ENCODE results near the gene FAM118A.

DNA sequence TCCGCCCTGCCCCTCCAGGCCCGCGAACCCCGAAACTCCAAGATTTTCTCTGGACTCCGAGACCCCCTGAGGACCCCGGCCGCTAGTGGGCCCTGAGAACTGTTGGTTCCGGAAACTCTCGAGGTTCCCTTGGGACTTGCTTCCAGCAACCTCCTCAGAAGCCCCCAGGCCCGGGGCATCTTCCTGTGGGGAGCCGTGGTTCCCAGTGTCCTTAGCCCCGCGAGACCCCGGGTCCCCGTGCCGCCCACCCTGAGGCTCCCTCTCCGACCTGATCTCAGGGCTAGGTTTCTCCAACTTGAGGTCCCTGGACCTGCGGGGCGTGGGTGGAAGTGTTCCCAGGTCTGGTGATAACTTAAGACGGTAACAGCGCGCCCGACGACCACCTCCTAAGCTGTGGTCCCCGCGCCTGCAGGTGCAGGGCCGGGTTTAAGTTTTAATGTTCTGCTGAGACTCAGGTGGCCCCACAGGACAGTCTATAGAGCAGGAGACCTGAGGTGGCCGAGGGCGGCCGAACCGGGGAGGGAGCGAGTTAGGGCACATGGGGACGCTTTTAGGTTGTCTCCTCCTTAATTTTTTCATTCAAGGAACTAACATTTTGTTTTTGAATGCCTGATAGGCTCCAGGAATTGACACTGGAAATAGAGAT, 720 bp downstream of the FAM118A start:
- TF ChIP-seq, protein P1, sequence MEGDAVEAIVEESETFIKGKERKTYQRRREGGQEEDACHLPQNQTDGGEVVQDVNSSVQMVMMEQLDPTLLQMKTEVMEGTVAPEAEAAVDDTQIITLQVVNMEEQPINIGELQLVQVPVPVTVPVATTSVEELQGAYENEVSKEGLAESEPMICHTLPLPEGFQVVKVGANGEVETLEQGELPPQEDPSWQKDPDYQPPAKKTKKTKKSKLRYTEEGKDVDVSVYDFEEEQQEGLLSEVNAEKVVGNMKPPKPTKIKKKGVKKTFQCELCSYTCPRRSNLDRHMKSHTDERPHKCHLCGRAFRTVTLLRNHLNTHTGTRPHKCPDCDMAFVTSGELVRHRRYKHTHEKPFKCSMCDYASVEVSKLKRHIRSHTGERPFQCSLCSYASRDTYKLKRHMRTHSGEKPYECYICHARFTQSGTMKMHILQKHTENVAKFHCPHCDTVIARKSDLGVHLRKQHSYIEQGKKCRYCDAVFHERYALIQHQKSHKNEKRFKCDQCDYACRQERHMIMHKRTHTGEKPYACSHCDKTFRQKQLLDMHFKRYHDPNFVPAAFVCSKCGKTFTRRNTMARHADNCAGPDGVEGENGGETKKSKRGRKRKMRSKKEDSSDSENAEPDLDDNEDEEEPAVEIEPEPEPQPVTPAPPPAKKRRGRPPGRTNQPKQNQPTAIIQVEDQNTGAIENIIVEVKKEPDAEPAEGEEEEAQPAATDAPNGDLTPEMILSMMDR (IDR thresholded peaks at IDR 0.05): no peak
- TF ChIP-seq ZFX (IDR thresholded peaks at IDR 0.05; ENCODE audit: borderline replicate concordance): no peak
